Astrocyte (in vitro differentiated cells and primary cell): ENCODE measurements around the gene FRMD4A.

ENCODE experiments used
- EZH2 ChIP-seq: IDR thresholded peaks from 2 replicates; pipeline ENCODE4 v1.6.1; 2012; ENCODE audit warnings: mild to moderate bottlenecking, low read length, inconsistent platforms; ENCODE audit not compliant: insufficient read depth
- TF ChIP-seq, protein P1 (sequence below): IDR thresholded peaks from 2 replicates; pipeline ENCODE4 v1.5.1; 2011; ENCODE audit warnings: low read depth, mild to moderate bottlenecking, inconsistent platforms, low read length, moderate library complexity; ENCODE audit not compliant: insufficient read depth

DNA sequence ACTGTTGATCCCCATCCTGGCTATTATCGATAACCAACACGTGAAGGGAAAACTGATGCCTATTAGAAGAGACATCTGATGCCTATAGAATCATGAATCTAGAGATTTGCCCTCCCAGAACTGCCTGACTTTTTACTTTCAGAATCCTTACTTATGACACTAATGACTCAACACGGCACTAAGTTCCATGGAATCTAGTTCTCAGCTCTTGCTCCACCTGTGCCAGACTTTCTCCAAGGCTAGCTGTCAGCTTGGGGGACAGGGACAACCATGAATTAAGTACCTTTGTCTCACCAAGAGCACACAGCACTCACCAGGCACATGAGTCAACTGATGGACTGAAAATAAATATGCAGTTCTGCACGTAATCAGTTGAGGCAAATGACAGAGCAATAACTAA is 184.2 kb downstream of the FRMD4A start:
- TF ChIP-seq, protein P1, sequence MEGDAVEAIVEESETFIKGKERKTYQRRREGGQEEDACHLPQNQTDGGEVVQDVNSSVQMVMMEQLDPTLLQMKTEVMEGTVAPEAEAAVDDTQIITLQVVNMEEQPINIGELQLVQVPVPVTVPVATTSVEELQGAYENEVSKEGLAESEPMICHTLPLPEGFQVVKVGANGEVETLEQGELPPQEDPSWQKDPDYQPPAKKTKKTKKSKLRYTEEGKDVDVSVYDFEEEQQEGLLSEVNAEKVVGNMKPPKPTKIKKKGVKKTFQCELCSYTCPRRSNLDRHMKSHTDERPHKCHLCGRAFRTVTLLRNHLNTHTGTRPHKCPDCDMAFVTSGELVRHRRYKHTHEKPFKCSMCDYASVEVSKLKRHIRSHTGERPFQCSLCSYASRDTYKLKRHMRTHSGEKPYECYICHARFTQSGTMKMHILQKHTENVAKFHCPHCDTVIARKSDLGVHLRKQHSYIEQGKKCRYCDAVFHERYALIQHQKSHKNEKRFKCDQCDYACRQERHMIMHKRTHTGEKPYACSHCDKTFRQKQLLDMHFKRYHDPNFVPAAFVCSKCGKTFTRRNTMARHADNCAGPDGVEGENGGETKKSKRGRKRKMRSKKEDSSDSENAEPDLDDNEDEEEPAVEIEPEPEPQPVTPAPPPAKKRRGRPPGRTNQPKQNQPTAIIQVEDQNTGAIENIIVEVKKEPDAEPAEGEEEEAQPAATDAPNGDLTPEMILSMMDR, result no peak
- TF ChIP-seq EZH2, result no peak
